HT-29 (cell line): ENCODE data around the gene DHX35. TPM values are rescaled to one million over a fixed set of nuclear protein-coding genes. Genes with fewer than 3 reads are reported as not detected.
"Not testable (repeated sequence)": the region's sequence is repeated elsewhere in the genome, so short reads cannot be mapped to it uniquely, and the experiment has no call there.

ENCODE experiments used
- DNase-seq: peaks from one replicate; pipeline ENCODE4 v3.0.0-alpha.2; 2015; ENCODE audit warnings: low spot score
- total RNA-seq: library from RNA; depleted of rRNA; stranded (reverse); fragments of >200 nt; shearing (Covaris generic); gene quantifications from 2 replicates; pipeline ENCODE4 v1.2.3, GENCODE V29; 2014

The DHX35 gene
- total RNA-seq, 1 experiment from 2014 or later, result 14.7 TPM

DNA sequence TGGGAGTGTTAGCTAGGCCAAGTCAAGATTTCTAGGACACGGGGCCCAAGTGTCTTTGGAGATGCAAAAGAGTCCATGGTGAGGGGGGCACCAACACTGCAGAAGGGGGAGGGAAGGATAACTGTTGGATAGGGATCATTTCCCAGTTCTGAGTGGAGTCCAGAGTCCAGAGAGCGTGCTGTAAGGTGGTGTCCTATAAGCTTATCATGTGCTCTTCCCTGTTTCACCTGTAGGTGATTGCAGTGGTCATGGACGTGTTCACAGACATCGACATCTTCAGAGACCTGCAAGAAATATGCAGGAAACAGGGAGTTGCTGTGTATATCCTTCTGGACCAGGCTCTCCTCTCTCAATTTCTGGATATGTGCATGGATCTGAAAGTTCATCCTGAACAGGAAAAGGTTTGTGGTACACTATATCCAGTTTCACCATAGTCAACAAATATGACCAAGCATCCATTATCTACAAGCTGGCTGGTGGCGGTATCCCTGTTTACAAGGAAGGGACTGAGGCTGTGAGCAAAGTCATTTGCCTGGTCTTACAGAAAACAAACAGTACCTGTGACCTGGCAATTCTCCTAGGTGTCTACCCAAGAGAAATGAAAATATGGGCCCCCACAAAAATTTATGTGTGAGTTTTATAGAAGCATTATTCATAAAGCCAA, 20.3 kb upstream of the DHX35 start:
- peak; percentile 39 for DNase-seq

DNA sequence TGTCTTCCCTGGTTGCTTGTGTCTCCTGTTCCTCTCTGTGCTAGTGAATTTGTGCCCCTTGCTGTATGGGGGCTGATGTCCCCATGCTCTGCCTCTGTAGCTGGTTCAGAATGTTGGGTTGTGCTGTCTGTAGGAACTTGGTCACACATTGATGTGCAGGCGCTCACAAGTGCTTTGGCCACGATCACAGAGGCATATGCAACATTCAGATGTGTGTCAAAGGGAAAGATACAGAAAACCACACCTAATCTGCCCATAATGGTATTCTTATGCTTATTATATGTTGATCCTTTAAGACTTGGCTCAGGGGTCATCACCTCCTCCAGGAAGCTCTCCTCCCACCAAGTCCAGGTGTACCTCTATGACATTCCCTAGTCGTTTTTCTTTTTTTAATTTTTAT, 17.1 kb upstream of the DHX35 start:
- DNase-seq, result no peak

DNA sequence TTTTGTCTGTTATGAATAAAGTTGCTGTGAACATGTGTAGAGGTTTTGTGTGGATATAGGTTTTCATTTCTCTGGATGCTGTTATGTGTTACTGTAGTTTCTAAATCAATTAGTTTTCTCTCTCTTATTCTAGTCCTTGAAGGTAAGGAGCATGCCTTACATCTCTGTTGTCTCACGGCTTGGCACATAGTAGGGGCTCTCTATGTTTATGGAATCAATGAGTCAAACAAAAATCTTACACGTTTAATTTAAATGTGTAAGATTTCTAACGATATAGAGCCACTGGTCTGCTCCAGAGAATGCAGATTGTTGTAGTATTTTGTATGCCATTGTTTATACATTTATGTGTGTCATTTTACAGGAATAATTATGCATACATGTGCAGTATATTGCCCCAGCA, 15.3 kb upstream of the DHX35 start:
- no peak for DNase-seq

DNA sequence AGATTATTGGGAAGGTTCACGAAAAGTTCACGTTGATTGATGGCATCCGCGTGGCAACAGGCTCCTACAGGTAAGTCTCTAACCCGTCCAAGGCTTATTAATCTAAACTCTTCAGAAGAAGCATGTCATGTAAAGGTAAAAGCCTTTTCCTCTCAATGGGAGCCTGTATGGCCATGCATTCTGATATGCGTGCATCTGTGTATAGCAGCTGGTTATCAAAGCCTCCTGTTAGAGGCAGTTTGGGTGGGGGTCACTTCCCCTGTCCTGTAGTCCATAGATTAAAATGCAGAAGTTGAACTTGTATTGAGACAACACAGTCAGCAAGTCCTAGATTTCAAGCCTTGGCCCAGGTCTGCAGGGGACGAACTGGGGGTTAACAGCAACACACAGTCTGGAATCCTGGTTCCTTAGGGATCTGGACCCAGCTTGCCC, 14.2 kb upstream of the DHX35 start:
- no peak for DNase-seq

DNA sequence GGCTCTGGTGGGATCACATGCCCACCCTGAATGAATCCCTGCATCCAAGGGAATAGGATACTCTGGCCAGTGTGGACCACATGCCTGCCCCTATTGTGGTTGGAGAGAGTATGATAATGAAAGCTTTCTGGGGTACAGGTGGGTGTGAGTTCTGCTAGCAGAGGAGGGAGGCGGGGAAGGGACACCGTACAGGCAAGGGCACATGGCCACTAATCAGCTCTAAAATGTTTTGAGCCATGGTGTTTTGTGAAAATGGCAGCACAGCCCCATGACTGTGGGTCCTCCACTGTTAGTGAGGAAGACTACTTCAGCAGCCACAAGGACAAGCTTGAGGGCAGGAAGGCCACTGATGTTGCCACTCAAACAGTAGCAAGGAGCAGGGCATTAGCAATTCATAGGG, 11.9 kb upstream of the DHX35 start:
- no peak for DNase-seq

DNA sequence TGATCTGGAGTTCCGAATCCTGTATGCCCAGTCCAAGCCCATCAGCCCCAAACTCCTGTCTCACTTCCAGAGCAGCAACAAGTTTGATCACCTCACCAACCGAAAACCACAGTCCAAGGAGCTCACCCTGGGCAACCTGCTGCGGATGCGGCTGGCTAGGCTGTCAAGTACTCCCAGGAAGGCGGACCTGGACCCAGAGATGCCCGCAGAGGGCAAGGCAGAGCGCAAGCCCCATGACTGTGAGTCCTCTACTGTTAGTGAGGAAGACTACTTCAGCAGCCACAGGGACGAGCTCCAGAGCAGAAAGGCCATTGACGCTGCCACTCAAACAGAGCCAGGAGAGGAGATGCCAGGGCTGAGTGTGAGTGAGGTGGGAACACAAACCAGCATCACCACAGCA, 10.5 kb upstream of the DHX35 start:
- DNase-seq, result no peak

DNA sequence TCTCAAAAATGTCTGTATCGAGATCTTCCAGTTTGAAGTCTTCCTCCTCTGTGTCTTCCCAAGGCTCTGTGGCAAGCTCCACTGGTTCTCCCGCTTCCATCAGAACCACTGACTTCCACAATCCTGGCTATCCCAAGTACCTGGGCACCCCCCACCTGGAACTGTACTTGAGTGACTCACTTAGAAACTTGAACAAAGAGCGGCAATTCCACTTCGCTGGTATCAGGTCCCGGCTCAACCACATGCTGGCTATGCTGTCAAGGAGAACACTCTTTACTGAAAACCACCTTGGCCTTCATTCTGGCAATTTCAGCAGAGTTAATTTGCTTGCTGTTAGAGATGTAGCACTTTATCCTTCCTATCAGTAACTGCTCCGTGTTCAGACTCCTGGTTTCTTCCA, 10.0 kb upstream of the DHX35 start:
- no peak for DNase-seq

DNA sequence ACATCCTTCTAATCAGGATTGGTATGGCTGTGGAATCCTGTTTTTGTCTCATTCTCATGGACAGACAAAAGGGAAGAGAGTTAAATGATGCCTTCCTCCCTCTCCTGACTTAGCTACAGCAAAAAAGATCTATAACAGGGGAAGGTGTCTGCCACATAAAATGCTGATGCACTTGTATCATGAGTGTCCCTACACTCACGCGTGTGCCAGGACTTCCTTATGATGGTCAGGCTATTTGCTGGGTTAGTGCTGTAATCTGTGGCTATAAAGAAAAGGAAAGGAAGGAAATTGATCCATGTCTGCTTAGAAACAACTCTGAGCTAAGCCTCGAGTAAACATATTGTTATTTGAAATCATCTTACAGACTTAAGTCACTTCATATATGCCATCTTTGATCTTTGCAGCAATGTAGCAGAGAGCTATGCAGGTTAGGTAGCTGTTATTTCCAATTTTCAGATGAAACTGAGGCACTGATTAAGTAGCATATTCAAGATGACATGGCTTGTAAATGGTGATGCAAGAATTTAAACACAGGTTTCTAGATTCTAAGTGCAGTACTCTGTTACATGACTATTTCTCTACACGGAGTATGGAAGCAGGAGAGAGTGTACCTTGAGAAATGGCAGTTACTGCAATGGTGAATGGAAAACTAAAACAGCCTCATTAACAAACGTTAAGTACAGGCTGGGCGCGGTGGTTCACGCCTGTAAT, 8.4 kb upstream of the DHX35 start:
- no peak for DNase-seq

DNA sequence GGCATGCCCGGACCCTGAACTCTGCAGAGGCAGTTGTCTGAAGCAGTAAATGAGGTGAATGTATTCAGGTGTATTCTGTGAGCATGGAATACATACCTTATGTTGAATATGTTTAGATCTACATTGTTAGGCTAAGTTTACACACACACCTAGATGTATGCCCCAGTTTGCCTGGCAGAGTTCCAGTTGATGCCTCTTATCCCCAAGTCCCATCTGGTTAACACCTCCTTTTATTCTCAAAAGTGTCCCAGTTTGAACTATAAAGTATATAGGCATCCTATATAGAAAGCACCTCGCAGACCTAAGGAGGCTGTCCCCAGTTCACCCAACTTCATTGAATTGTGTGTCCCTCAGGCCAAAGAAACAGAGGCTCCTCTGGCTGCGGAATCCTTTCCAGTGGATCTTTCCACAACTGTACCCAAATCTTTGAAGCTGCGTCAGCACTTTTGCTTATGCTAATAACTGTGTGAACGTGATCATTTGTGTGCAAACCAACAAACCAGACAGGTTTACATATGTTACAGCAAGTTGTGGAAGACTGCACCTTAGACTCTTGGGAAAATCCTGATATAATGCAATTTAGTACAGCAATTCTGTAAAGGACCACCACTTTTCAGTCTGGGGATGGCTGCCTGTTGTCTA, 4.8 kb upstream of the DHX35 start:
- no peak for DNase-seq

DNA sequence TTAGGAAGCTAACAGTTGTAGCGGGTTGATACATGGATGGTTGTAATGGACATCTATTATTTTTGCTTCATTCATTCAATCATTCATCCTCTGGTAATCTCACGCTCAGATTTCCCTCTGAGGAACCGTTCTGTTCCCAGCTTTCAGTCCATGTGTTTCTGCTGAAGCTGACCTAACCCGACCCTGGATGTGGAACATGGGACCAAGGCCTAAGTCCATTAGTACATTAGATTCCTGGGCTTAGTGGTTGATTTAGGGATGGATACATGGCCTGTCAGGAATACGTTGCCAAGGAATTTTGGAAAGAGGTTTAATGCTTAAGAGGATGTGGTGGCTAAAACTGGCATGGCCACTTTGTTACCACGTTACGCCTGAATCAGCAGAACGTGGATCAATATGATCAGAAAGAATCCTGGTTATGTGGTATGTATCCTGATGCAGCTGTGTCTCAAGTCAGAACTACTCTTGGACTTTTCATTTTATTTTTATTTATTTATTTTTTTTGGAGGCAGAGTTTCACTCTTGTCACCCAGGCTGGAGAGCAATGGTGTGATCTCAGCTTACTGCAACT, 4.1 kb upstream of the DHX35 start:
- no peak for DNase-seq

DNA sequence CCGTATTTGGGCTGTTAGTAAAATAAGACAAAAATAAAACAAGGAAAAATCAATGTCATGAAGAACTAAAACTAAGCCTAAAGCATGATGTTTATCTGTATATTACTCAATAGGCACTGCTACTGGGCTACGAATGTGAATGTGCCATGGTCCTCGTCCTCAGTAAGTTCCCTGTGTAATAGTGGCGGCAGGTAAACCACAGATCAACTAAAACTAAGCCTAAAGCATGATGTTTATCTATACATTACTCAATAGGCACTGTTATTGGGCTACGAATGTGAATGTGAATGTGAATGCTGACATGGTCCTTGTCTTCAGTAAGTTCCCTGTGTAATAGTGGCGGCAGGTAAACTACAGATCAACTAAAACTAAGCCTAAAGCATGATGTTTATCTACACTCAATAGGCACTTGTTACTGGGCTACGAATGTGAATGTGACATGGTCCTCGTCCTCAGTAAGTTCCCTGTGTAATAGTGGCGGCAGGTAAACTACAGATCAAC, 1.9 kb upstream of the DHX35 start:
- not testable (repeated sequence) for DNase-seq

DNA sequence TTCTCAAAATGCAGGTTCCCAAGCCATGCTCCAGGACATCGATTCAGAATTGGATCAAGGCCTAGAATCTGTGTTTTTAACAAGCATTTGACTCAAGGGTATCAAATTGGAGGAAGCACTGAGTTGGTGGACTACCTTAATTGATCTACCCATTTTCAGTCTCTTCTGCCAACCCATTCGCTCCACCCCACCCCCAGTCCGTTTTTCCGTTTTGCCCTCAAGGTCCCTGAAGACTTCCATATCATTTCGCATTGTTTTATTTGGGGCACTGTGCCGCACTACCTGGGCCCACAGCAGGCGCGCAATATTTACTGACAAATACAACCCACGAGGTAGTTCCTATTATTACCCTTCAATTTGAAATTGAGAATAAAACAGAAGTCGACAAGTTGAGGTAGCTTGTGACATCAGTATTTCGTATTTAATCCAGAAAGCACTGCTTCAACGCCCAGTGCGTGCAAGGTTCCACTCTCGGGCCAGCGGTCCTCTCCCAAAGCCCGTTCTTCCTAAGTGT, 557 bp upstream of the DHX35 start:
- no peak for DNase-seq

DNA sequence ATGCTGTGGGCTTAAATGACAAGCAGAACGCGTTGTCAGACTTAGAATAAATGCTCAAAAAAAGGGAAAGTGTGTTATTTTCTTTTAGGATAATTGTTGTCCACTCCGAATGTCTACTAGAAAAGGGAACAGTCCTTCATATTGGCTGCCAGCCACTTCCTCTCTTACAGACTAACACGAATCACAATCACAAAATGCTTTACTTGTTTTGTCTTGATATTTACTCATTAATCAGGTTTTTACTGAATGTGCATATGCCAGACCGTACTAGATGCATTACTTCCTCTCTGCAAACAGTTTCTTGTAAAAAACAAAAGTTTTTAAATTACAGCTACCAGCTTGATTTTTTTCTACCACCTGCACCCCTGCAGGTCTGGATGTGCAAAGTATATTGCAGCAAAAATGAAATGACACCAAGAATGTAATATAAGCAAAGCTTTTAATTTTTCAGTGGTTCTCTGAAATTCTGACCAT, 821 bp downstream of the DHX35 start:
- DNase-seq, result no peak

DNA sequence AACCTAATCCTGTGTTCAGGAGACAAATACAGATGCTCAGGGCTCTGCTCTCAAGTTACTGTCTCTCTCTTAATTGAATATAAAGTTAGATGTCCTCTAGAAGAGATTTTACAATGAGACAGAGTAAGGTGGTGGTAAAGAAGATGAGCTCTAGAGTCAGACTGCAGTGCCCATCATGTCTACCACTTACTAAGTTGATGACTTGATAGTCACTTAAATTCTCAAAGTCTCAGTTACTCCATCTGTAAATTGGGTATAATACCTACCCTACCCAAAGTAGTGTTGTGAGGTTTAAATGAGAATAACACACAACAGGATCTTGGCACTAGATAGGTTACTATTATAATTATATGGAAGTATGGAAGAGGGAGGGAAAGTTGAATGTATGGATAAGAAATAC, 1.6 kb downstream of the DHX35 start:
- no peak for DNase-seq

DNA sequence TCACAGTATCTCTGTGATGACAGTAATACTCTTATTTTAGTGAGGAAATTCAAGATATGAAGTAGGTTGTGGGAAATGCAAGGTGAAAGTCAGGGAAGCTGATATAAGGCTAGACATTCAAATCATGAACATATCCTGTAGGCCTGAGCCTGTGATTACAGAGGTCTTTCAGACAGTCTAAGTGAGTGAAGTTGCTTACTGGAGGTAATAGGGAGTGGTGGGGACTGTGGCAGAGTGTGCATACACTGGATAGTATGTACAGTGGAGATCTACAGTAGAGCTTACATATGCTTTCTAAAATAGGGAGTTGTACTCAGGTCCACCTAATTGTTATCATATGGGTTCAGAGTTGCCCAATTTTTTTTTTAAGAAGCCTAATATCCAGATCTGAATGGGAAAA, 3.1 kb downstream of the DHX35 start:
- no peak for DNase-seq

DNA sequence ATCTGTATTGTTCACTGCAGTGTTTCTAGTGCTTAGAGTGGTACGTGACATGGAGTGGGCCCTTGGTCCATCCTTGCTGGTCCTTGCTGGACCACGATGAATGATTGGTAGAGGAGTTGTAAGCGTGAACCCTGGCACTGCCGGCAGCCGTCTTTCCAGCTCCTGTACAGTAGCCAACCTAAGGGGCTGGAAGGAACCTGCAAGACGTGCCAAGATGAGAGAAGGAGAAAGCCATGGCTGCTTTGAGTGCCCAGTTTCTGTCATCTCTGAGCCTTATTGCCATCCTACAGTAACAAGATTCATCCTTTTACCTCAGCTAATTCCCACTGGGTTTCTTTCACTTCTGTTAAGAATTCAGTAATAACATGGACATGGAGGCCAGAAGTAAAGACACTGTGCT, 5.9 kb downstream of the DHX35 start:
- DNase-seq, result no peak

DNA sequence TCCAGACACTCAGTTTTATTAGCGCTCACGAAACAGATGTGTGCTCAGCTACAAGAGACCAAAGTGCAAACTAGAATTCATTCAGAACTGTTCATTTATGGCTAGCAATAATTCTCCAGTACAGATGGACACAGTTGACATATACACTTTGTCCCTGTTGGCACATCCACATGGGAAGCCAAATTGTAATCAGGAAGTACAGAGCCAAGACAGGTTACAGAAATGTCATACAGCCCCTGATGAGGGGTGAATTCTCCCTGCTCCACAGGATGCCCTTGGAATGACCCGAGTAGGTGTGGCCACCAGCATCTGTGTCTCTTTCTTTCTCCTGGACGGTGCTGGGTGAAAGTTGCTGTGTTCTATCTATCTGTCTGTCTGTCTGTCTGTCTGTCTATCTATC, 7.6 kb downstream of the DHX35 start:
- DNase-seq, result no peak

DNA sequence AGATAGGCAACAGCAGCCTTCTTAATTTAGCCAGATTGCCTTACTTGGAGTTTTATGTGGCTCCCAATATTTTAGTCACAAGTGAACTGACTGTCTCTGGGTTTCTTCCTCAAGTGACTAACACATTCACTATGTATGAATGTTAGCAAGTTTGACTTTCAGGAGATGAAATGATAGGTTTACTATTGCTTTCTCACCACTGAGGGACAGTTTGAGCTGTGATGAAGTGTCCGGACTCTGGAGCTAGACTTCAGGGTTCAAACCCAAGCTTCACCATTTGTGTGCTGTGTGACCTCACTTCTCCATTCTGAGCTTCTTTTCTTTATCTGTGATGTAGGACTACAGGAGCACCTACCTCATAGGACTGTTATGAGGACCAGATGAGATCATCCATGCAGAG, 8.2 kb downstream of the DHX35 start:
- no peak for DNase-seq

DNA sequence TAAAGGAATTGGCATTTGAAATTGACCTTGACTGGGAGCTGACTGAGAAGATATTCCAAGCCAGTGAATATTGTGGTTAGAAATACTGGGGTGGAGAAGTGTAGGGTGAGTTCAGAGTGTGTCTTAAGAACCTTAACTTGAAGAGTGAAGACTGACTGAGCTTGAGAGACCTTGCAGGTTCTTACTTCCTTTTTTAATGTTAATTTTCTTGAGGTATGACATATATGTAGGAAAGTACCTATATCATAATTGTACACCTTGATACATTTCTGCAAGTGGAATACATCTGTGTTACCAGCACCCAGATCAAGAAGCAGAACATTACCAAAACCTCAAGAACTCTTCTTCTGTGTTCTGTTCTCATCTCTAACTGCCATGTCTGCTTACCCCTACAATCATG, 11.0 kb downstream of the DHX35 start:
- DNase-seq, result no peak

DNA sequence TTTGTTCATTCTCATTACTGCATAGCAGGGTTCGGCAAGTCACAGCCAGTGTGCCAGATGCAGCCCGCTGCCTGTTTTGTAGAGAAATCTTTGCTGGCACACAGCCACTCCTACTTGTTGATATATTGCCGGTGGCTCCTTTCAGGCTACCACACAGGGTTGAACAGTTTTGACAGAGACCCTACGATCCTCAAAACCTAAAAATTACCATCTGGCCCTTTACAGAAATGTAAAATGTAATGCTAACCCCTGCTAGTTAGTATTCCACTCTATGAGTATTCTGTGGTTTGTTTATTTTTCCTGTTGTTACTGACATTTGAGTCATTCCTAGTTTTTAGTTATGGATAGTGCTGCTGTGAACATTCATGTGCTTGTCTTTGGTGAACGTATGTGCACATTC, 11.5 kb downstream of the DHX35 start:
- DNase-seq, result no peak

DNA sequence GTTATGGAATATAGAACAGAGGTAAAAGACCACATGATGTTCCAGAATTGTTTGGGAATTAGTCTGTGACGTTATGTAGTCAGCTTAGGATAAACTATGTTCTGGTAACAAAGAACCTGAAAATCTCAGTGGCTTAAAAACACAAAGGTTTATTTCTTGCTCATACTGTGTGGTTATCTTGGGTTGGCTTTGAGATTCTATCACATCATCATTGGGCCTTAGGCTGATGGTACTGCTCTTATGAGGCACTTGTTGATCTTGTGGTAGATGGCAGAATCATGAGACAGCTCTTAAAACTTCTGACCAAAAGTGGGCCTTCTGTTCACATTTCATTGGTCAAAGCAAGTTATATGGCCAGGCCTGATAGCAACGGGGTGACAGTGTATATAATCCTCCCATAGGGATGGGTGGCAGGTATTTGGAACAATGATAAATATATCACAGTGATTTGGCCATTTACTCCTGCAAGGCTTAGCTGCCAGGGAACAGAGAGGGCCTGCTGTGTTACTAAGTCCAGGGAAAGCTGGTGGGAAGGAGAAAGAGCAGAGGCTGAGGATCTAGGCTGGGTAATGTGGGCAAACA, 13.5 kb downstream of the DHX35 start:
- DNase-seq, result no peak

DNA sequence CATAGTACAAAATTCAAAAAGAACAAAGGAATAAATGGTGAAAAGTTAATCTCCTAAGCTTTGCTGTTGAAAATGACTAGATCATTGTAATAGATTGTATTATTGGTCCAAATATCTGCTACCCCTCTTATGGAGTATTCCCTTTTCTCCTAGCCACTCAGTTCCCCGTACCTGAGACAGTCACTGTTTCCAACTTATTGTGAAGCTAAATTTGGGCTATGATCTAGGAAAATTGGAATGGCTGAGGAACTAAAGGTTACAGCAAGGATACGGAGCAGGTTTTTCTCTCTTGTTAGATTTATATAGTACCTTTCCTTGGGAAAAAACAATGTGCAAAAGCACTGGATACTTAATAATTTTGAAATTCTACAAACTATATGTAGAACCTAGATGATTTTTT, 17.3 kb downstream of the DHX35 start:
- DNase-seq, result no peak
